ENCODE results near the gene ABCA4. TPM values are rescaled to one million over a fixed set of nuclear protein-coding genes. Genes with fewer than 3 reads are reported as not detected.

ABCA4 gene
- total and polyA plus RNA-seq, 2 of the 8 experiments (the other 6 are each of a cell fraction or from before 2014, with no cell fraction given), result 0.06 TPM; not detected in 1

GRCh38 chr1:94044891-94045290 is 76.1 kb downstream of the ABCA4 start:
- no peak overlapping the region for H2AK5ac ChIP-seq (ENCODE audit: low read depth, low read length)
- H4K8ac ChIP-seq (ENCODE audit: extremely low read depth, insufficient read depth, low read length), result no peak overlapping the region
- H2BK5ac ChIP-seq (ENCODE audit: low read depth, low read length), result no peak overlapping the region
- no peak for TF ChIP-seq MAFK (IDR thresholded peaks at IDR 0.05; ENCODE audit: low read depth, low read length)
- TF ChIP-seq NANOG (IDR thresholded peaks at IDR 0.05; ENCODE audit: insufficient read depth, low read depth, low read length, poor library complexity, severe bottlenecking), result no peak
- TF ChIP-seq ZNF274 (IDR thresholded peaks at IDR 0.05; ENCODE audit: borderline replicate concordance, extremely low read depth, low read length), result no peak
- no peak overlapping the region for H4K91ac ChIP-seq (replicated peaks; ENCODE audit: insufficient read length, low read length)
- H3K4ac ChIP-seq (replicated peaks; ENCODE audit: insufficient read length, low read depth, low read length), result no peak overlapping the region
- H2BK120ac ChIP-seq (replicated peaks; ENCODE audit: low read depth, low read length), result no peak overlapping the region
- no peak overlapping the region for H3K9ac ChIP-seq (replicated peaks in 1 of 4; ENCODE audit: extremely low read depth in 1 of 4, low read depth in 3 of 4, low read length in 3 of 4)
- H3K27me3 ChIP-seq (replicated peaks in 1 of 4; ENCODE audit: control insufficient read depth in 3 of 4, extremely low read depth in 1 of 4, insufficient read depth in 3 of 4, low read length in 3 of 4), result no peaks in the 10 kb centered on the region
- no peak for DNase-seq (ENCODE audit: low read depth in 1 of 2, low spot score in 2 of 2)
- H2BK15ac ChIP-seq (ENCODE audit: low read length), result no peak overlapping the region
- H3K79me2 ChIP-seq (ENCODE audit: control insufficient read depth in 1 of 2, insufficient read depth in 2 of 2, low read length in 2 of 2), result no peaks in the 10 kb centered on the region
- WGBS, 2 experiments (ENCODE audit: extremely low coverage in 1 of 2, insufficient coverage in 1 of 2, insufficient read length in 1 of 2, insufficient replicate concordance in 2 of 2, low coverage in 1 of 2, low lambda C conversion rate in 2 of 2, missing lambda C conversion rate in 1 of 2), result 91% methylated on average over 9 of the region's 9 CpGs; no CpG with 5 or more reads in 1 of the 2 experiments
- H3K4me1 ChIP-seq (replicated peaks in 1 of 4; ENCODE audit: control insufficient read depth in 3 of 4, insufficient read depth in 4 of 4, low read length in 3 of 4), result peaks cover 0 to 7% (median 5%) of the 10 kb centered on the region in 4 experiments; a peak in 6 of 7 replicates
- H3K27ac ChIP-seq (ENCODE audit: low read depth, low read length), result no peak overlapping the region
- H3K23ac ChIP-seq (ENCODE audit: insufficient read length), result no peak overlapping the region
- H4K20me1 ChIP-seq (replicated peaks in 1 of 2; ENCODE audit: control insufficient read depth in 1 of 2, insufficient read depth in 2 of 2, low read length in 2 of 2), result no peaks in the 10 kb centered on the region
- H3K56ac ChIP-seq (replicated peaks; ENCODE audit: insufficient read length, low read depth, low read length), result no peak overlapping the region
- H3K4me3 ChIP-seq (ENCODE audit: extremely low read depth in 1 of 4, insufficient read depth in 2 of 4, low read depth in 3 of 4, low read length in 4 of 4), result no peak overlapping the region
- H2BK20ac ChIP-seq (ENCODE audit: low read length), result no peak overlapping the region
- H3K9me3 ChIP-seq (ENCODE audit: insufficient read depth in 2 of 2, low read depth in 1 of 2, low read length in 1 of 2), result no peaks in the 10 kb centered on the region
- H3K23me2 ChIP-seq (ENCODE audit: low read depth, low read length), result no peaks in the 10 kb centered on the region
- no peaks in the 10 kb centered on the region for H3K36me3 ChIP-seq (ENCODE audit: control insufficient read depth in 2 of 4, insufficient read depth in 4 of 4, low read length in 3 of 4)
- CTCF ChIA-PET (ENCODE audit: partially characterized antibody), result interaction anchor here (0.5 to 38.0 kb wide), 26 partner anchors 14 to 290 kb away, joined by 3 to 807 read pairs (median 4); partner anchors contain the start of gene ARHGAP29
- no peak overlapping the region for H3K4me2 ChIP-seq (ENCODE audit: insufficient read depth in 1 of 2, low read depth in 2 of 2, low read length in 2 of 2)
- POLR2A ChIA-PET (ENCODE audit: partially characterized antibody), result interaction anchor here (0.5 to 1.5 kb wide), 3 partner anchors 10 to 302 kb away, joined by 3 to 4 read pairs (median 3); no protein-coding TSS in a partner anchor
- H4K5ac ChIP-seq (ENCODE audit: insufficient read length, low read depth, low read length), result no peak overlapping the region
- H3K14ac ChIP-seq (ENCODE audit: insufficient read length), result no peak overlapping the region
- FAIRE-seq, result no peak
- 0 out of 2 replicates have a peak overlapping the region, but pooled peaks have one; percentile 30 for H2BK12ac ChIP-seq (ENCODE audit: low read depth, low read length)
- no peak overlapping the region for H3K18ac ChIP-seq (ENCODE audit: extremely low read depth, low read length)
- H2AFZ ChIP-seq (ENCODE audit: low read length), result no peak overlapping the region
- no peaks in the 10 kb centered on the region for H3K79me1 ChIP-seq (ENCODE audit: low read depth, low read length)
